Measurements from ENCODE around the gene PPM1B. TPM values are rescaled to one million over a fixed set of nuclear protein-coding genes. Genes with fewer than 3 reads are reported as not detected.
A peak's percentile ranks its signal among the peaks of the same experiment; 100 is the strongest.
"Not testable (repeated sequence)": the region's sequence is repeated elsewhere in the genome, so short reads cannot be mapped to it uniquely, and the experiment has no call there.

PPM1B gene
- total RNA-seq, 2 donors from 2014 or later, result 36.3 to 38.9 TPM

GRCh38 chr2:44200759-44201158, 32.1 kb downstream of the PPM1B start:
- no peak for ATAC-seq (replicated peaks)
- Mint-ChIP-seq H3K9me3 (no peaks in the 10 kb centered on the region), H3K4me3 (no peak overlapping the region), H3K36me3 (ENCODE audit: low read depth) (peaks cover 64% of the 10 kb centered on the region), H3K27ac (no peak overlapping the region), H3K4me1 (peaks cover 30% of the 10 kb centered on the region), H3K27me3 (no peaks in the 10 kb centered on the region)

GRCh38 chr2:44201648-44202165, 33.0 kb downstream of the PPM1B start:
- peaks cover 56% of the 10 kb centered on the region for H3K36me3 Mint-ChIP-seq (ENCODE audit: low read depth)
- ATAC-seq (replicated peaks), result no peak
- H3K4me3 Mint-ChIP-seq, result no peak overlapping the region
- H3K27ac Mint-ChIP-seq, result peak overlapping the region; percentile 65
- no peaks in the 10 kb centered on the region for H3K27me3 Mint-ChIP-seq
- no peaks in the 10 kb centered on the region for H3K9me3 Mint-ChIP-seq
- H3K4me1 Mint-ChIP-seq, result peaks cover 28% of the 10 kb centered on the region

- Mint-ChIP-seq H3K4me1 (peaks cover 28% of the 10 kb centered on the region), H3K27ac (peak overlapping the region; percentile 73), H3K36me3 (ENCODE audit: low read depth) (peaks cover 49% of the 10 kb centered on the region), H3K4me3 (no peak overlapping the region), H3K9me3 (no peaks in the 10 kb centered on the region), H3K27me3 (no peaks in the 10 kb centered on the region)
- no peak for ATAC-seq (replicated peaks)
These were observed 34.9 kb downstream of the PPM1B start for GRCh38 chr2:44203542-44203941.

- no peaks in the 10 kb centered on the region for H3K27me3 Mint-ChIP-seq
- peaks cover 25% of the 10 kb centered on the region for H3K4me1 Mint-ChIP-seq
- H3K36me3 Mint-ChIP-seq (ENCODE audit: low read depth), result peaks cover 62% of the 10 kb centered on the region
- no peak for ATAC-seq (replicated peaks)
- H3K4me3 Mint-ChIP-seq, result peak overlapping the region; percentile 37
- H3K9me3 Mint-ChIP-seq, result no peaks in the 10 kb centered on the region
- peak overlapping the region; percentile 73 for H3K27ac Mint-ChIP-seq
These were observed 36.5 kb downstream of the PPM1B start for GRCh38 chr2:44205169-44205568.

DNA sequence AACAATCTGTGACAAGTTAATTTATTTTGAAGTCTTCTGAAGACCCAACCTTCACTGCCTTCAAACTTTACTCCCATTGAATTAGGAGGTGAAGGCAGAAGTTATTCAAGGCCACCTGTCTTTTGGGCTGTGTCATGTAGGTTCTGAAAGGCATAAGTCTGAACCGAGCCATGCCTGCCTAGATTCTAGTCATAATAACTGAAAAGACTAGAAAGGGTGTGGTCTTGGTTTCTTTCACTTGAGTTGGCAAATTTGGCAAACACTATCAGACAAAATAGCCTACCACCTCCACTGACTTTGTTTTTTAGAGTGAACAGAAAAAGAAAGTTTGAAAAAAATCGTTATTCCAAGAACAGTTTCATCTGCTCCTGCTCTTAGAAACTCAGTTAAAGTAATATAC, 38.4 kb downstream of the PPM1B start:
- Mint-ChIP-seq H3K9me3 (no peaks in the 10 kb centered on the region), H3K27me3 (no peaks in the 10 kb centered on the region), H3K4me3 (no peak overlapping the region), H3K36me3 (ENCODE audit: low read depth) (peaks cover 61% of the 10 kb centered on the region), H3K27ac (no peak overlapping the region), H3K4me1 (peaks cover 14% of the 10 kb centered on the region)
- ATAC-seq (replicated peaks), result peak; percentile 40

DNA sequence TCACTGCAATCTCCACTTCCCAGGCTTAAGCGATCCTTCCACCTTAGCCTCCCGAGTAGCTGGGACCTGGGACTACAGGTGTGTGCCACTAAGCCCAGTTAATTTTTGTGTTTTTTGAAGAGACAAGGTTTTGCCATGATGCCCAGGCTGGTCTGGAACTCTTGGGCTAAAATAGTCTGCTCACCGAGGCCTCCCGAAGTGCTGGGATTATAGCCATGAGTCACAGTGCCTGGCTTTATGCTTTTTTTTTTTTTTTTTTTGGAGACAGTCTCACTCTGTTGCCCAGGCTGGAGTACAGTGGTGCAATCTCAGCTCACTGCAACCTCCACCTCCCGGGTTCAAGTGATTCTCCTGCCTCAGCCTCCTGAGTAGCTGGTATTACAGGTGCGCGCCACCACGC, 39.0 kb downstream of the PPM1B start:
- H3K9me3 Mint-ChIP-seq; H3K4me3 Mint-ChIP-seq; H3K27me3 Mint-ChIP-seq; H3K27ac Mint-ChIP-seq; ATAC-seq (replicated peaks): not testable (repeated sequence)
- peaks cover 61% of the 10 kb centered on the region for H3K36me3 Mint-ChIP-seq (ENCODE audit: low read depth)
- H3K4me1 Mint-ChIP-seq, result peaks cover 18% of the 10 kb centered on the region

DNA sequence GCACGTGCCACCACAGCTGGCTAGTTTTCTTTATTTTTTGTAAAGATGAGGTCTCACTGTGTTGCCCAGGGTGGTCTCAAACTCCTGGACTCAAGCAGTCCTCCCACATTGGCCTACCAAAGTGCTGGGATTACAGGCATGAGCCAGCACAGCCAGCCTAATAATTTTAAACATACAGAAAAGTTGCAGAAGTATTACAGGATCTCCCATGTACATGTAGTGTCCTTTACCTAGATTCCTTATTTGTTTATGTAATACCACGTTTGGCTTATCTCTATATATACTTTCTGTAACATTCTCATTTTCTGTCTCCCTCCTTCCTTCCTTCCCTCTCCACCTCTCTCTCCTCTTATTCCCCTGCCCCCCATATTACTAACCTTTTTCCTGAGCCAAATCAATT, 41.7 kb downstream of the PPM1B start:
- peaks cover 13% of the 10 kb centered on the region for H3K4me1 Mint-ChIP-seq
- H3K9me3 Mint-ChIP-seq, result no peaks in the 10 kb centered on the region
- peak overlapping the region; percentile 22 for H3K27ac Mint-ChIP-seq
- no peak for ATAC-seq (replicated peaks)
- H3K27me3 Mint-ChIP-seq, result no peaks in the 10 kb centered on the region
- peaks cover 61% of the 10 kb centered on the region for H3K36me3 Mint-ChIP-seq (ENCODE audit: low read depth)
- H3K4me3 Mint-ChIP-seq, result no peak overlapping the region

DNA sequence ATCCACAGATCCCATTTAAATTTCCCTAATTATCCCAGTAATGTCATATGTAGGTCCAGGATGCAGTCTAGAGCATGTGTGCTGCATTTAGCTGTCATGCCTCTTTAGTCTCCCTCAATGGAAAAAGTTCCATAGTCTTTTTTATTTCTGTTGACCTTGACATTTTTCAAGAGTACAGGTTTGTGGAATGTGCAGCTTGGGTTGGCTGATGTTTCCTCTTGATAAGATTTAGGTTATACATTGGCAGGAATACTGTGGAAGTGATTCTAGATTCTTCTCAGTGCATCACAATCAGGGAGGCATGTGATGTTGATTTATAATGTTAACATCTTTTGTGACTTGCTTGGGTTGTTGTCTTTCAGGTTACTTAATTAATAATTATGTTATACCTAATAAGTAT, 42.5 kb downstream of the PPM1B start:
- Mint-ChIP-seq H3K27me3 (no peaks in the 10 kb centered on the region), H3K27ac (no peak overlapping the region), H3K36me3 (ENCODE audit: low read depth) (peaks cover 69% of the 10 kb centered on the region), H3K4me1 (peaks cover 18% of the 10 kb centered on the region), H3K4me3 (no peak overlapping the region), H3K9me3 (no peaks in the 10 kb centered on the region)
- no peak for ATAC-seq (replicated peaks)

- no peak for ATAC-seq (replicated peaks)
- H3K4me1 Mint-ChIP-seq, result peaks cover 24% of the 10 kb centered on the region
- no peaks in the 10 kb centered on the region for H3K27me3 Mint-ChIP-seq
- peak overlapping the region; percentile 59 for H3K27ac Mint-ChIP-seq
- H3K9me3 Mint-ChIP-seq, result no peaks in the 10 kb centered on the region
- H3K4me3 Mint-ChIP-seq, result no peak overlapping the region
- H3K36me3 Mint-ChIP-seq (ENCODE audit: low read depth), result peaks cover 79% of the 10 kb centered on the region
These were observed 43.6 kb downstream of the PPM1B start for GRCh38 chr2:44212302-44212701.

DNA sequence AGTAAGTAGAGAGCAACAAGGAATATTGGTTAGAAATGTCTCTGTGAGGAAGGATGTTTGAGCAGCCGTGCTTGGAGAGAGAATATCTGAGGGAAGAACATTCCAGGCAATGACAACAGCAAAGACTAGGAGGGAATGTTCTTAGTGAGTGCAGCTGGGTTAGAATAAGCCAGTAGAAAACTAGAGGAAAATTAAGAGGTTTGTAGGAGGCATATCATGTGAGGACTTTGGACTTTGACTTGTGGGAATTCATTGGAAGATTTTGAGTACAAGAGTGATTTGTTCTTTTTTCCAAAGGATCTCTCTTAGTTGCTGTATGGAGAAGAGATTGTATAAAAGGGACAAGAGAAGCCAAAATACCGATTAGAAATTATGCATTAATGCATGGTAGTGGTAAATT, 47.2 kb downstream of the PPM1B start:
- H3K27me3 Mint-ChIP-seq, result no peaks in the 10 kb centered on the region
- peak overlapping the region; percentile 47 for H3K27ac Mint-ChIP-seq
- no peaks in the 10 kb centered on the region for H3K9me3 Mint-ChIP-seq
- no peak for ATAC-seq (replicated peaks)
- H3K4me3 Mint-ChIP-seq, result no peak overlapping the region
- H3K4me1 Mint-ChIP-seq, result peaks cover 24% of the 10 kb centered on the region
- peaks cover 85% of the 10 kb centered on the region for H3K36me3 Mint-ChIP-seq (ENCODE audit: low read depth)

GRCh38 chr2:44218771-44219170, 50.1 kb downstream of the PPM1B start:
- H3K4me1 Mint-ChIP-seq, result peaks cover 11% of the 10 kb centered on the region

GRCh38 chr2:44226753-44227152, 58.1 kb downstream of the PPM1B start:
- H3K27me3 Mint-ChIP-seq, result no peaks in the 10 kb centered on the region

More at GRCh38 chr2:44218771-44219170, 50.1 kb downstream of the PPM1B start:
- peaks cover 82% of the 10 kb centered on the region for H3K36me3 Mint-ChIP-seq (ENCODE audit: low read depth)
- no peak overlapping the region for H3K4me3 Mint-ChIP-seq
- H3K27me3 Mint-ChIP-seq, result no peaks in the 10 kb centered on the region
- no peak for ATAC-seq (replicated peaks)
- H3K9me3 Mint-ChIP-seq, result no peaks in the 10 kb centered on the region
- H3K27ac Mint-ChIP-seq, result no peak overlapping the region

GRCh38 chr2:44230378-44230777, 61.7 kb downstream of the PPM1B start:
- no peak for ATAC-seq (replicated peaks)
- no peak overlapping the region for H3K4me3 Mint-ChIP-seq

More at GRCh38 chr2:44226753-44227152, 58.1 kb downstream of the PPM1B start:
- Mint-ChIP-seq H3K4me1 (no peaks in the 10 kb centered on the region), H3K36me3 (ENCODE audit: low read depth) (peaks cover 67% of the 10 kb centered on the region), H3K4me3 (no peak overlapping the region), H3K27ac (no peak overlapping the region), H3K9me3 (no peaks in the 10 kb centered on the region)
- no peak for ATAC-seq (replicated peaks)

DNA sequence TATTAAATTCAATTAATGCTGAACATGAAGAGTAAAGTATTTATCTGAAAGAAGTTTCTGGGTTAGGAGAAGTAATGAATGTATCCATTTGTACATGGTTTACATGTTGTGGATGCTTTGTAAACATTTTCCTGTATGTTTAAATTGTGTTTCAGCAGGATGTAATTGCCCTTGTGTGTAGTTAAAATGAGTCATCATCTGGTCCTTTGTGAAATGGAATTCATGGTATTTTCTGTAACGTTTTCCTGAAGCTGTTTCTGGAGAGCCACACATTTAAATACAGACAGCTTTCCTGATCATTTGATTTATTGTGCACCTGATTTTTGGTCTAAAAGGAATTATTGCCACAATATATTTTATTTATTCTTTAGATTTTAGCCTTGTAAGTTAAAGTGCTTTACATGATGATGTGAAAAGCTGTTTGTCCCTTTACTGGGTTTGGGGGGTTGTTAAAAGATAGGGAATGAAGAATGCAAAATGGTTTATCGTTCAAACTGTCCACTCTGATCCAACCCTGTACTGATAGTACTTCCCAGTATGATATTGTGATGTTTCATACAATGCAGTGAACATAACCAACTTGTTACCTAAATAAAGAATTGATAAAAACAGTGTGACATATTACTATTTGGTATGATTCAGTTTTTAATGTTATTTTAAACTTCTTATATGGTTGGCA, 64.9 kb downstream of the PPM1B start:
- no peaks in the 10 kb centered on the region for H3K9me3 Mint-ChIP-seq
- no peak overlapping the region for H3K4me3 Mint-ChIP-seq
- H3K27ac Mint-ChIP-seq, result no peak overlapping the region
- peaks cover 6% of the 10 kb centered on the region for H3K4me1 Mint-ChIP-seq
- no peaks in the 10 kb centered on the region for H3K27me3 Mint-ChIP-seq
- ATAC-seq (replicated peaks), result no peak
- H3K36me3 Mint-ChIP-seq (ENCODE audit: low read depth), result peaks cover 32% of the 10 kb centered on the region

More at GRCh38 chr2:44230378-44230777, 61.7 kb downstream of the PPM1B start:
- Mint-ChIP-seq H3K27me3 (no peaks in the 10 kb centered on the region), H3K36me3 (ENCODE audit: low read depth) (peaks cover 56% of the 10 kb centered on the region), H3K9me3 (no peaks in the 10 kb centered on the region), H3K27ac (no peak overlapping the region), H3K4me1 (no peaks in the 10 kb centered on the region)

- H3K27ac Mint-ChIP-seq, result peak overlapping the region; percentile 5
- H3K27me3 Mint-ChIP-seq, result no peaks in the 10 kb centered on the region
- peaks cover 10% of the 10 kb centered on the region for H3K36me3 Mint-ChIP-seq (ENCODE audit: low read depth)
- peak; percentile 72 for ATAC-seq (replicated peaks)
- no peaks in the 10 kb centered on the region for H3K9me3 Mint-ChIP-seq
- peak overlapping the region; percentile 6 for H3K4me3 Mint-ChIP-seq
- H3K4me1 Mint-ChIP-seq, result peaks cover 6% of the 10 kb centered on the region
These were observed 68.5 kb downstream of the PPM1B start for GRCh38 chr2:44237221-44237620.
